ENCODE results near the gene KIF26A.

The KIF26A gene

DNA sequence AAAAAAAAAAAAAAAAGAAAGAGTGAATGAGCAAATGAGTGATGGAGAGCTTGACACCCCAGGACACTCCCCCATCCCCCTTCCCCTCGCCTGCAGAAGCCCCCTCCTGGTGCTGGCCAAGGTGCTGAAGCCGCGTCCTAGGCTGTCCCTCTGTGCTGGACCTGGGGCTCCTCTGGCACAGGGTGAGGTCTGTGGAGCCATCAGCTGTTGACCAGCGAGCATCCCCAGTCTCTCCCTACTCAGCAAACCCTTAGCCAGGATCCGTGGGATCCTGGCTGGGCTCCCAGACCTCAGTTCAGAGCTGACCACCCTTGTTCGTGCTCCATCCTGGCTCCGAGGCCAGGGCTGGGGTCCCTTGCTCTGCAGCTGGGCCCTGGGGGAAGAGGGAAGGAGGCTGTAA is 5.4 kb upstream of the KIF26A start:
- peaks cover 12 to 18% of the 10 kb centered on the region in 2 donors for H3K4me1 ChIP-seq (ENCODE audit: control insufficient read depth in 2 of 2, insufficient read depth in 2 of 2, low read length in 2 of 2)
- peaks cover 28 to 38% of the 10 kb centered on the region in 2 donors for H3K27me3 ChIP-seq (ENCODE audit: control insufficient read depth in 2 of 2, insufficient read depth in 2 of 2, low read length in 2 of 2)
- no peak overlapping the region for H3K27ac ChIP-seq (ENCODE audit: low read depth in 2 of 2, low read length in 2 of 2)
- no peak overlapping the region for H3K9ac ChIP-seq (ENCODE audit: low read depth in 1 of 2, low read length in 2 of 2)
- no peak overlapping the region for H3K4me3 ChIP-seq (ENCODE audit: low read length in 2 of 2)
- H3K36me3 ChIP-seq (ENCODE audit: control insufficient read depth in 2 of 2, insufficient read depth in 2 of 2, low read length in 2 of 2), result no peaks in the 10 kb centered on the region
- H3K9me3 ChIP-seq (ENCODE audit: control insufficient read depth in 2 of 2, low read length in 2 of 2), result peaks cover 3% of the 10 kb centered on the region in 2 donors

DNA sequence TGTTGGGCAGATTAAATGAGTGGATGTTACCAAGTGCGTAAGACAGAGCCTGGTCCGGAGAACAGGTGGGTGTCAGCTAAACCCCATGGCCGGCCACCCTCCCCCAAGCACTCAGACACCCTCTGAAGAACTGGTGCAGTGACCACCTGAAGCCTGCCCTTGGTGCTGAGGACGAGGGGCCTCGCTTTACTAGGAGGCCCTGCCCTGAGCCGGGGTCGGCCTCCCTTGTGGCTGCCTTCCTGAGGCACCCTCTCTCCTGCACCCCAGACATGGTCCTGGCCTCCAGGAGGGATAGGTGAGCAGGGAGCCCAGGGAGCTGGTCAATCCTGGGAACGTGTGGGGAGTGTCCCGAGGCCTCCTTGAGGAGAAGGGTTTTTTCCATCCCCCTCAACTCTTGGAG is 4.9 kb upstream of the KIF26A start:
- peaks cover 28 to 38% of the 10 kb centered on the region in 2 donors for H3K27me3 ChIP-seq (ENCODE audit: control insufficient read depth in 2 of 2, insufficient read depth in 2 of 2, low read length in 2 of 2)

DNA sequence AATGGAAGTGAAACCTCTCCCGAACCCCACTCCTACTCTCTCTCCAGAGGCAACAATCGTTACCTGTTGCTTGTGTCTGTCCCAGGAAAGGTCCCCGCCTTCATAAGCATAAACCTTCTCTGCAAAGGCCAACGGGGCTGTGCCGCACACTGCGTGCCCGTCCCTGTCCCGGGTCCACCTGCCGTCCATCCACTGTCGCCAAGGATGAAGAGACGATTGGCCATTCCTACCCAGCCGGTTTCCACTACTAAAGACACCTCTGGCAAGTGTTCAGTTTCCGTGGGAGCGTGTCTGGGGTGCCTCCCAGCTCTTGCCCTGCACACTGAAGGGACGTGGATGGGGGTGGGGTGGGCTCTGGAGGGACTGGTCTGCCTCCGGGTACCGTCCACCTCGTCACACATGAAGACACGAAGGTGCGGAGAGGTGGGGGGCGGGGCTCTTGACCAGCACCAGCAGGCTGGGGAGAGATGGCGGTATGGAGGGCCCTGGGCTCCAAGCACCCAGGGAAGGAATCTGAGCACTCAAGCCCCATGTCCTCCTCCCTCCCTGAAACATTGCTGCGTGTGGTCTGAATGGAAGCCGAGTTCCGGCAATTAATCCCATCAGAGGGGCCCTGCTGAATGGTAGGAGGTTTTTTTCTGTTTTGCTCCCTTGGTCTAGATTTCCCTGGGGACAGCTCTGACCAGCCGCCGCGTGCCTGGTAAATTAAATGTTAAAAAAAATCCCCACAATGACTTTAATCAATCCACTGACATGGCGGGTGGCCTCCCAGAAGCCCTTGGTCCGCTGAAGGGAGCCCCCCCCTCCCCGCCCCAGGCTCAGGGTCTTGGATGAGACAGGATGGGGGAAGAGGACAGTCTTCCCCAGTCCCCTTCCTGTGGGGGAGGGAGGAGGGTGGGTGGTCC is 4.1 kb upstream of the KIF26A start:
- peaks cover 28 to 40% of the 10 kb centered on the region in 2 donors for H3K27me3 ChIP-seq (ENCODE audit: control insufficient read depth in 2 of 2, insufficient read depth in 2 of 2, low read length in 2 of 2)
- H3K4me3 ChIP-seq (ENCODE audit: low read length in 2 of 2), result no peak overlapping the region
- H3K9me3 ChIP-seq (ENCODE audit: control insufficient read depth in 2 of 2, low read length in 2 of 2), result peaks cover 2 to 3% of the 10 kb centered on the region in 2 donors
- peaks cover 17 to 28% of the 10 kb centered on the region in 2 donors for H3K4me1 ChIP-seq (ENCODE audit: control insufficient read depth in 2 of 2, insufficient read depth in 2 of 2, low read length in 2 of 2)
- no peak overlapping the region for H3K9ac ChIP-seq (ENCODE audit: low read depth in 1 of 2, low read length in 2 of 2)
- H3K27ac ChIP-seq (ENCODE audit: low read depth in 2 of 2, low read length in 2 of 2), result no peak overlapping the region
- H3K36me3 ChIP-seq (ENCODE audit: control insufficient read depth in 2 of 2, insufficient read depth in 2 of 2, low read length in 2 of 2), result no peaks in the 10 kb centered on the region

More for the DNA sequence above, 4.9 kb upstream of the KIF26A start:
- Histone ChIP-seq H3K9ac (ENCODE audit: low read depth in 1 of 2, low read length in 2 of 2) (no peak overlapping the region), H3K4me1 (ENCODE audit: control insufficient read depth in 2 of 2, insufficient read depth in 2 of 2, low read length in 2 of 2) (peaks cover 13 to 20% of the 10 kb centered on the region in 2 donors), H3K4me3 (ENCODE audit: low read length in 2 of 2) (no peak overlapping the region), H3K9me3 (ENCODE audit: control insufficient read depth in 2 of 2, low read length in 2 of 2) (peaks cover 3% of the 10 kb centered on the region in 2 donors), H3K27ac (ENCODE audit: low read depth in 2 of 2, low read length in 2 of 2) (no peak overlapping the region), H3K36me3 (ENCODE audit: control insufficient read depth in 2 of 2, insufficient read depth in 2 of 2, low read length in 2 of 2) (no peaks in the 10 kb centered on the region)

DNA sequence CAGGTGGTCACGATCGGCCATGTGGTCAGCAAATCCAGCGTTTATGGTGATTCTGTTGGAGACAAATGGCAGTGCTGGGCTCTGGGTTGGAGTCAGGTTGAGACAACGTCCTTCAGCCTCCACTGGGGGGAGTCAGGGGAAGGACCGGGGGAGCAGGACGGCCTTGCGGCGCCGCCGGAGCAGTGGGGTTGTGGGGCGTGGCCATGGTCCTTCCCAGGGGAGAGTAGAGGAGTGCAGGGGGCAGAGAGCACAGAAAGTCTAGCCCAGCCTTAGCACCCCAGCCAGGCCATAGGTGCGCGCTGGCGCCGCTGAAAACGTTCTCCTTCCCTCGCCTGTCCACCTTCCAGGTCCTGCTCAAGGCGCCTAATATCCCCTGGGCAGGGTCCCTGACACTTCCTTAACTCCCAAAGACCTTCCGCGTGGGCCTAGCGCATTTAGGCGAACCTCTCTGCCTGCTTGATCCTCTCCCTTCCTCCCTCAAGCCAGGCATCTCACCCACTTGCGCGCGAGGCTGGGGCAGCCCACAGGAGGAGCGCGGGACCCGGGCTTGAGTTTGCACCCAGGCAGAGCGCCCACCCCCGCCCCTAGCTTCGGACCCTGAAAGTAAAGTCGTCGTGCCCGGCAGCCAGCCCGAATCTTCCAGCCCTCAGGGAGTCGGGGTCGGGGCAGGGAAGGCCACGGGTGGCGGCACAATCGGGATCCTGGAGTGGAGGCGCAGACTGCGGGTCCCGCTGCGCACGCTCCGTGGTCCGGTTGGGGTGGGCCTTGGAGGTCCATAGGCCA is 3.1 kb upstream of the KIF26A start:
- Histone ChIP-seq H3K4me3 (ENCODE audit: low read length in 2 of 2) (no peak overlapping the region), H3K9ac (ENCODE audit: low read depth in 1 of 2, low read length in 2 of 2) (no peak overlapping the region), H3K36me3 (ENCODE audit: control insufficient read depth in 2 of 2, insufficient read depth in 2 of 2, low read length in 2 of 2) (no peaks in the 10 kb centered on the region), H3K9me3 (ENCODE audit: control insufficient read depth in 2 of 2, low read length in 2 of 2) (no peaks in the 10 kb centered on the region), H3K27me3 (ENCODE audit: control insufficient read depth in 2 of 2, insufficient read depth in 2 of 2, low read length in 2 of 2) (peaks cover 28 to 41% of the 10 kb centered on the region in 2 donors), H3K4me1 (ENCODE audit: control insufficient read depth in 2 of 2, insufficient read depth in 2 of 2, low read length in 2 of 2) (peaks cover 23 to 33% of the 10 kb centered on the region in 2 donors), H3K27ac (ENCODE audit: low read depth in 2 of 2, low read length in 2 of 2) (no peak overlapping the region)

DNA sequence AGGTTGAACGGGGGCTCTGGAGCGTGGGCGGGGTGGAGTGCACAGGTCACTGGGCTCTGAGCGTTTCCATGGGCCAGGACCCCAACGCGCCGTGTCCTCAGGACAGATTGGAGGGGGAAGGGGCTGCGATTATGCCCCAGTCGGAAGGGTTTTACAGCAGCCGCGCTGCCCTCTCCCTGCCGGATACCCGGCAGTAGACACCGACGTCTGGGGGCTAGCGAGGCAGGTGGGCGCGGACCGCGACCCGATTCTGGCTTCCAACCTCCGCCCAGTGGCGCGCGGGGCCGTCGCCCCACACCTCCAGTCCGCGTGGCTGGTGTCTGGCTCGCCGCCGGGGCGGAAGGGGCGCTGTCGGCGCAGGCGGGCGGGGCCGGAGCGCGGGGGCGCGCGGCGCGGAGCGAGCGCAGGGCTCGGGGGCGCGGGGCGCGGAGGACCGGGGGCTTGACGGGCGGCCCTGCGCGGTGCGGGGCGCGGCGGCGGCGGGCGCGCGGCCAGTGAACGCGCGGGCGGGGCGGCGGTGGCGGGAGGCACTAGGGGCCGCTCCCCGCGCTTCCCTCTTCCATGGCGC is 2.4 kb upstream of the KIF26A start:
- no peak overlapping the region for H3K9ac ChIP-seq (ENCODE audit: low read depth in 1 of 2, low read length in 2 of 2)
- H3K4me3 ChIP-seq (ENCODE audit: low read length in 2 of 2), result no peak overlapping the region
- peaks cover 28 to 41% of the 10 kb centered on the region in 2 donors for H3K27me3 ChIP-seq (ENCODE audit: control insufficient read depth in 2 of 2, insufficient read depth in 2 of 2, low read length in 2 of 2)
- no peak overlapping the region for H3K27ac ChIP-seq (ENCODE audit: low read depth in 2 of 2, low read length in 2 of 2)
- no peaks in the 10 kb centered on the region for H3K9me3 ChIP-seq (ENCODE audit: control insufficient read depth in 2 of 2, low read length in 2 of 2)
- H3K4me1 ChIP-seq (ENCODE audit: control insufficient read depth in 2 of 2, insufficient read depth in 2 of 2, low read length in 2 of 2), result peaks cover 23 to 33% of the 10 kb centered on the region in 2 donors
- H3K36me3 ChIP-seq (ENCODE audit: control insufficient read depth in 2 of 2, insufficient read depth in 2 of 2, low read length in 2 of 2), result no peaks in the 10 kb centered on the region

DNA sequence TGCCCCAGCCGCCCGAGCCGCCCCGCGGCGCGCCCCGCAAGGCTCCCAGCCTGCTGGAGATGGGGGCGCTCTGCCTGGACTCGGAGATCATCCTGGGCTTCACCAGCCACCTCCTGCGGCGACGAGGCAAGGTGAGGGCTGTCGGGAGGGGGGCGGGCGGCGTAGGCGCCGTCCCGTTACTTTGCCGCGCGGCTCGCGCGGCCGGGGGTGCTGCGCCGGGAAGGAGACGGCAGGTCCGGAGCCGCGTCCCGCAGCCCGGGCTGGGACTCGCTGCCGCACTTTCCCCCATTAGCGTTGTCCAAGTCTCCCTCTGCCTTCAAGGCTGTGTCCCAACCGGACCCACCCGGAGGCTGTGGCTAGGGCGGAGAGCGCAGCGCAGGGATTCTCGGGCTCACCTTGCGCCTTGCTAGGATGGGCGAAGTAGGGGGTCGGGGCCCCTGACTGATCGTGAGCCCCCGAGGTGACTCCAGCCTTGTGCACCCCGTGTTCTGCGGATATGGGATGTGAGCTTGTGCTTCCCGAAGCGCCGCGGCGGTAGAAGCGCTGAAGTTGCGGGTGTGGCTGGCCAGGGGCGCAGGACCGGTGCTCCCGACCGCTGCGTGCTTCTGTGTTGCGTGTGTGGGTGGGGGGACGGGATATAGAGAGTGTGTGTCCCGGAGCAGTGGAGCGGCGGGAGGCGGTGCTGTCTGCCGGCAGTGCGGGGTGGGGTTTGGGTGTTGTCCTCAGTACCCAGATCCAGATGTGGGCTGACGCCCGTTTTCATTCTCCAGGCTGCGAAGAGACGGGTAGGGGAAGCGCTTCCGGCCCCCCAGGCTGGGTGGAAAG is 1.7 kb upstream of the KIF26A start:
- Histone ChIP-seq H3K4me3 (ENCODE audit: low read length in 2 of 2) (no peak overlapping the region), H3K27me3 (ENCODE audit: control insufficient read depth in 2 of 2, insufficient read depth in 2 of 2, low read length in 2 of 2) (peaks cover 26 to 41% of the 10 kb centered on the region in 2 donors)

DNA sequence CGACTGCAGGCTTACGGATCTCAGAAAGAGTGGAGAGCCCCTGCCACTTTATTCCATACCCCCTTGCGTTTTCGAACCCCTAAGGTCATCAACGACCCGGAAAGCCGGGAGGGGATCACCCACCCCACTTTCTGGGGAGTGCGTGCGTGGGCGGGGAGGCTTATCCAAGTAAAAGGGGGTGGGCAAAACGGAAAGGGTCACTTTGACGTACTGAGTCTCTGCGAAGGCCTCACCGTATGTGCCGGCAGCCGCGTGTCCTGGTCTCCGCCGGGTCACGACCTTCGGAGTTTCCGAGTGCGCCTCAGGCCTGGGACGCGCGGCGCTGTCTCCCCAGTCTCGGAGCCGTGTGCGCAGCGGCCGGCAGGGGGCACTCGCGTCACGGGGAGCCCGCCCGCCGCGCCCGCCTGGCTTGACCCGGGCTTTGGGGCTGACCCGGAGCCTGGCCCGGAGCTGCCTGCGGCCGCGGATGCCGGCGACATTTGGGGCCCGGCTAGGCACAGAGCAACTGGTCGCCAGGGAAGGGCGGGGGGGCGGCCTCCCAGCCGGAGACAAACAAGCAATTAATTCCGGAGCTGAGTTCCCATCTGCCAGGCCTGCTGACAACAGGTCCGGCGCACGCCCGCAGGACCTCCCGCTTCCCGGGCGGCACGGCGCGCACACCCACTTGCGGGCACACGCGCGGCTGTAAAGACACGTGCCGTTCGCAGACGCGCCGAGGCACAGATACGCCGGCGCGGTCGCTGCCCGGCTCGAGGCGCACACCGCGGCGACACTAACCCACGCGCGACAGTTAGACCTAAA is 890 bp upstream of the KIF26A start:
- no peaks in the 10 kb centered on the region for H3K36me3 ChIP-seq (ENCODE audit: control insufficient read depth in 2 of 2, insufficient read depth in 2 of 2, low read length in 2 of 2)
- peaks cover 23 to 33% of the 10 kb centered on the region in 2 donors for H3K4me1 ChIP-seq (ENCODE audit: control insufficient read depth in 2 of 2, insufficient read depth in 2 of 2, low read length in 2 of 2)
- no peak overlapping the region for H3K27ac ChIP-seq (ENCODE audit: low read depth in 2 of 2, low read length in 2 of 2)
- H3K9ac ChIP-seq (ENCODE audit: low read depth in 1 of 2, low read length in 2 of 2), result peak overlapping the region in 1 of 2 donors; percentile 18
- H3K9me3 ChIP-seq (ENCODE audit: control insufficient read depth in 2 of 2, low read length in 2 of 2), result no peaks in the 10 kb centered on the region
- peaks cover 24 to 41% of the 10 kb centered on the region in 2 donors for H3K27me3 ChIP-seq (ENCODE audit: control insufficient read depth in 2 of 2, insufficient read depth in 2 of 2, low read length in 2 of 2)
- H3K4me3 ChIP-seq (ENCODE audit: low read length in 2 of 2), result peak overlapping the region; percentile 46 to 50

More for the DNA sequence above, 1.7 kb upstream of the KIF26A start:
- H3K9ac ChIP-seq (ENCODE audit: low read depth in 1 of 2, low read length in 2 of 2), result no peak overlapping the region
- no peaks in the 10 kb centered on the region for H3K36me3 ChIP-seq (ENCODE audit: control insufficient read depth in 2 of 2, insufficient read depth in 2 of 2, low read length in 2 of 2)
- no peaks in the 10 kb centered on the region for H3K9me3 ChIP-seq (ENCODE audit: control insufficient read depth in 2 of 2, low read length in 2 of 2)
- no peak overlapping the region for H3K27ac ChIP-seq (ENCODE audit: low read depth in 2 of 2, low read length in 2 of 2)
- peaks cover 23 to 33% of the 10 kb centered on the region in 2 donors for H3K4me1 ChIP-seq (ENCODE audit: control insufficient read depth in 2 of 2, insufficient read depth in 2 of 2, low read length in 2 of 2)

DNA sequence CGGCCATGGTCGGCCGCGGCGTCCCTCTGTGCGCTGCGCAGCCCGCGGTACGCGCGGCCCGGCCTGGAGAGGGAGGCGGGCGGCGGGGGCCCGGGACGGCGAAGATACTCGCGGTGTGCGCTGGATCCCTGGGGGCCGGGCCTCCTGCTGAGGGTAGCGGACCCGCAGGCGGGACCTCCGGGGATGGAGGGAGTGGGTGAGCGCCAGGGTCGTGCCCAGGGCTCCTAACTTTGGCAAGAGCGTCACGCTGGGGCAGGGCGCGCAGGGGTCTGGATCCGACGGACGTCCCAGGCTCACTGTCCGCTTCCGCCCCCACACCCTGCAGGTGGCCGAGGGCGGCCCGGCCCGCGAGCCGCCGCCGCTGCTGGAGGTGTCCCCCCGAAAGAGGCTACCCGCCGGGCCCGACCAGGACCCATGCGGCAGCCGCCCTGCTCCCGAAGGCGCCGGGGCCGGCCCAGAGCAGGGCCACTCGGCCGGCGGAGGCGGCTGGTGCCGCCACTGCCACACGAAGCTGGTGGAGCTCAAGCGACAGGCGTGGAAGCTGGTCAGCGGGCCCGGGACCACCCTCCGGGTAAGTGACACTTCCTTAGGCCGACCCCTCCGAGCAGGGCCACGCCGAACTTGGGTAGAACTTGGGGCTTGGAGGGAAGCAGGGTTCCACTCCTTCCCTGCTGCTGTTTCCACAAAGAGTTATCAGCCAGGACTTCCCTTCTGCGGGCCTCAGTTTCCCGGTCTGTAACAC is 502 bp downstream of the KIF26A start:
- Histone ChIP-seq H3K4me1 (ENCODE audit: control insufficient read depth in 2 of 2, insufficient read depth in 2 of 2, low read length in 2 of 2) (peaks cover 23 to 33% of the 10 kb centered on the region in 2 donors), H3K4me3 (ENCODE audit: low read length in 2 of 2) (peak overlapping the region; percentile 52 to 56), H3K36me3 (ENCODE audit: control insufficient read depth in 2 of 2, insufficient read depth in 2 of 2, low read length in 2 of 2) (no peaks in the 10 kb centered on the region), H3K9me3 (ENCODE audit: control insufficient read depth in 2 of 2, low read length in 2 of 2) (no peaks in the 10 kb centered on the region), H3K9ac (ENCODE audit: low read depth in 1 of 2, low read length in 2 of 2) (peak overlapping the region in 1 of 2 donors; percentile 59), H3K27ac (ENCODE audit: low read depth in 2 of 2, low read length in 2 of 2) (no peak overlapping the region), H3K27me3 (ENCODE audit: control insufficient read depth in 2 of 2, insufficient read depth in 2 of 2, low read length in 2 of 2) (peaks cover 24 to 32% of the 10 kb centered on the region in 2 donors)
